ENCODE measurements around the gene MAPKAP1.

DNA sequence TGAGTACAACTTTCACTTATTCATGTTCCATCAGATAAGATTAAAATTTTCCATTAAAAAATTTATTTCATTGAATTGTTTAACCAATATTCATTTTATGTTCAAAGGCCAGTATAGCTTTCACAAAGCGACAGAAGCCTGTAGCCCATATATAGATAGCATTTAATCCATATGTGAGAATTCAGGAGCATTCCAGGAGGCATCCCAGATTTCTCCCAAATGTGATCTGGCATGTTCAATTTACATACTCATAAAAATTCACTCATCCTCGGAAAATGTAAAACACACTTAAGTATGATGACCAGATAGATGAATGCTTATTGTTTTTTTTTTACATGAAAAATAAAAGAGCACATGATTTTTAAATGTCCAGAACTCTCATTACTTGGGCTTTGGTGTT, 141.9 kb downstream of the MAPKAP1 start:
- TF ChIP-seq, protein P1, sequence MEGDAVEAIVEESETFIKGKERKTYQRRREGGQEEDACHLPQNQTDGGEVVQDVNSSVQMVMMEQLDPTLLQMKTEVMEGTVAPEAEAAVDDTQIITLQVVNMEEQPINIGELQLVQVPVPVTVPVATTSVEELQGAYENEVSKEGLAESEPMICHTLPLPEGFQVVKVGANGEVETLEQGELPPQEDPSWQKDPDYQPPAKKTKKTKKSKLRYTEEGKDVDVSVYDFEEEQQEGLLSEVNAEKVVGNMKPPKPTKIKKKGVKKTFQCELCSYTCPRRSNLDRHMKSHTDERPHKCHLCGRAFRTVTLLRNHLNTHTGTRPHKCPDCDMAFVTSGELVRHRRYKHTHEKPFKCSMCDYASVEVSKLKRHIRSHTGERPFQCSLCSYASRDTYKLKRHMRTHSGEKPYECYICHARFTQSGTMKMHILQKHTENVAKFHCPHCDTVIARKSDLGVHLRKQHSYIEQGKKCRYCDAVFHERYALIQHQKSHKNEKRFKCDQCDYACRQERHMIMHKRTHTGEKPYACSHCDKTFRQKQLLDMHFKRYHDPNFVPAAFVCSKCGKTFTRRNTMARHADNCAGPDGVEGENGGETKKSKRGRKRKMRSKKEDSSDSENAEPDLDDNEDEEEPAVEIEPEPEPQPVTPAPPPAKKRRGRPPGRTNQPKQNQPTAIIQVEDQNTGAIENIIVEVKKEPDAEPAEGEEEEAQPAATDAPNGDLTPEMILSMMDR (IDR thresholded peaks at IDR 0.05), result no peak
- TF ChIP-seq POLR2AphosphoS5 (IDR thresholded peaks at IDR 0.05) (no peak), POLR2A (IDR thresholded peaks at IDR 0.05) (no peak)
